IMR-90 (cell line): Measurements from ENCODE around the gene SEC14L1. TPM values are rescaled to one million over a fixed set of nuclear protein-coding genes. Genes with fewer than 3 reads are reported as not detected.
A peak's percentile ranks its signal among the peaks of the same experiment; 100 is the strongest.

Experiments used
- ATAC-seq: fragments of 200-7000 bp; cut with Tn5 transposase; 2 replicates; pipeline ENCODE4 v1.9.1; 2020; ENCODE audit warnings: low read depth, mild to moderate bottlenecking, moderate library complexity
- BruUV-seq: library from RNA; stranded (reverse); fragments of 400-500 nt; replicated peaks from 2 replicates; lab custom pipeline; 2021; lab: Mats Ljungman, UMichigan
- CTCF ChIA-PET: fragments of 300-600 bp; formaldehyde crosslinking; extraction: SDS; loops from one replicate; lab custom pipeline; 2021; ENCODE audit warnings: antibody characterized with exemption; lab: Yijun Ruan, JAX
- POLR2A ChIA-PET: fragments of 300-600 bp; sonication (Branson Sonifier 250); formaldehyde crosslinking; loops from one replicate; lab custom pipeline; 2022; ENCODE audit warnings: antibody characterized with exemption; ENCODE audit not compliant: unreplicated experiment; lab: Charles Lee
- DNase-seq: peaks from one replicate; pipeline ENCODE4 v3.0.0; 2013
- H2AFZ ChIP-seq: replicated peaks from 2 replicates; pipeline ENCODE3; 2013; ENCODE audit warnings: low read length, mild to moderate bottlenecking; ENCODE audit not compliant: poor library complexity
- H2AK5ac ChIP-seq: 2 replicates; pipeline ENCODE4 v1.6.1; 2013; ENCODE audit warnings: low read depth, low read length, inconsistent platforms
- H2AK9ac ChIP-seq: replicated peaks from 2 replicates; pipeline ENCODE3; 2013; ENCODE audit warnings: mild to moderate bottlenecking, low read depth, low read length, moderate library complexity; ENCODE audit not compliant: poor library complexity
- H2BK120ac ChIP-seq: 2 replicates; pipeline ENCODE4 v1.6.1; 2013; ENCODE audit warnings: low read depth, low read length, inconsistent platforms
- H2BK15ac ChIP-seq: 3 replicates; pipeline ENCODE4 v1.6.1; 2013; ENCODE audit warnings: low read depth, low read length, inconsistent platforms
- H2BK20ac ChIP-seq: 2 replicates; pipeline ENCODE4 v1.6.1; 2013; ENCODE audit warnings: low read depth, mild to moderate bottlenecking, inconsistent platforms, low read length, moderate library complexity
- H2BK5ac ChIP-seq: 2 replicates; pipeline ENCODE4 v1.6.1; 2013; ENCODE audit warnings: mild to moderate bottlenecking, low read depth, low read length, inconsistent platforms; ENCODE audit not compliant: poor library complexity, severe bottlenecking
- H3K14ac ChIP-seq: replicated peaks from 2 replicates; pipeline ENCODE4 v1.6.1; 2013; ENCODE audit warnings: low read depth, low read length, inconsistent platforms
- H3K18ac ChIP-seq: 2 replicates; pipeline ENCODE4 v1.6.1; 2013; ENCODE audit warnings: low read depth, low read length, control low read depth
- H3K23ac ChIP-seq: 2 replicates; pipeline ENCODE4 v1.6.1; 2013; ENCODE audit warnings: low read depth, low read length, inconsistent platforms
- H3K27ac ChIP-seq: 2 replicates; pipeline ENCODE4 v1.5.1; 2013; ENCODE audit warnings: mild to moderate bottlenecking, control low read depth, low read length; ENCODE audit not compliant: insufficient read depth
- H3K27me3 ChIP-seq: 2 replicates; pipeline ENCODE4 v1.6.1; 2013; ENCODE audit warnings: low read length; ENCODE audit not compliant: control insufficient read depth, insufficient read depth
- H3K36me3 ChIP-seq: 2 replicates; pipeline ENCODE4 v1.6.1; 2013; ENCODE audit warnings: low read length, mixed read lengths; ENCODE audit not compliant: control insufficient read depth, insufficient read depth
- H3K4ac ChIP-seq: 2 replicates; pipeline ENCODE4 v1.6.1; 2013; ENCODE audit warnings: low read depth, low read length, inconsistent platforms
- H3K4me1 ChIP-seq: 2 replicates; pipeline ENCODE4 v1.6.1; 2013; ENCODE audit warnings: low read length, mixed read lengths; ENCODE audit not compliant: control insufficient read depth, insufficient read depth
- H3K4me2 ChIP-seq: 2 replicates; pipeline ENCODE4 v1.6.1; 2013; ENCODE audit warnings: low read depth, mild to moderate bottlenecking, control low read depth, low read length, moderate library complexity
- H3K4me3 ChIP-seq: 2 replicates; pipeline ENCODE4 v1.5.1; 2013; ENCODE audit warnings: low read depth, mild to moderate bottlenecking, control low read depth, low read length, moderate library complexity; ENCODE audit not compliant: insufficient read depth
- H3K56ac ChIP-seq: 2 replicates; pipeline ENCODE4 v1.6.1; 2013; ENCODE audit warnings: low read length, inconsistent platforms; ENCODE audit not compliant: insufficient read depth; ENCODE audit errors: extremely low read depth
- H3K79me1 ChIP-seq, 2 experiments: 2 replicates each; pipeline ENCODE4 v1.6.1; 2013; ENCODE audit warnings: low read length in 2 of 2, inconsistent platforms in 1 of 2, low read depth in 1 of 2
- H3K9ac ChIP-seq: 2 replicates; pipeline ENCODE4 v1.6.1; 2013; ENCODE audit warnings: low read depth, low read length, control low read depth
- H3K9me1 ChIP-seq: 2 replicates; pipeline ENCODE4 v1.6.1; 2013; ENCODE audit warnings: low read length, inconsistent platforms; ENCODE audit not compliant: insufficient read depth
- H3K9me3 ChIP-seq: 2 replicates; pipeline ENCODE4 v1.6.1; 2013; ENCODE audit warnings: low read length; ENCODE audit not compliant: control insufficient read depth, insufficient read depth
- H4K20me1 ChIP-seq: 2 replicates; pipeline ENCODE4 v1.6.1; 2013; ENCODE audit warnings: low read length, inconsistent platforms; ENCODE audit not compliant: insufficient read depth
- H4K5ac ChIP-seq: 2 replicates; pipeline ENCODE4 v1.6.1; 2013; ENCODE audit warnings: mild to moderate bottlenecking, low read depth, low read length, control low read depth
- H4K8ac ChIP-seq, 2 experiments: 2 replicates each; pipeline ENCODE4 v1.6.1; 2013; ENCODE audit warnings: low read depth in 2 of 2, low read length in 2 of 2, control low read depth in 1 of 2, inconsistent platforms in 1 of 2
- H4K91ac ChIP-seq: 2 replicates; pipeline ENCODE4 v1.6.1; 2013; ENCODE audit warnings: low read depth, low read length, inconsistent platforms; ENCODE audit not compliant: insufficient read depth
- BHLHE40 ChIP-seq: fragments of 150-350 bp; IDR thresholded peaks from 2 replicates; pipeline ENCODE4 v1.6.1; 2016; ENCODE audit warnings: mild to moderate bottlenecking, low read depth, low read length
- CEBPB ChIP-seq: IDR thresholded peaks from 2 replicates; pipeline ENCODE4 v1.6.1; 2012; ENCODE audit warnings: low read depth, low read length, improper control_type of control experiment
- FOS ChIP-seq: fragments of 150-350 bp; IDR thresholded peaks from 2 replicates; pipeline ENCODE4 v1.6.1; 2016; ENCODE audit warnings: low read depth, low read length
- MAZ ChIP-seq: IDR thresholded peaks from 2 replicates; pipeline ENCODE4 v1.6.1; 2012; ENCODE audit warnings: low read depth, mild to moderate bottlenecking, low read length, improper control_type of control experiment, moderate library complexity, borderline replicate concordance
- MXI1 ChIP-seq: IDR thresholded peaks from 2 replicates; pipeline ENCODE4 v1.6.1; 2012; ENCODE audit warnings: low read depth, mild to moderate bottlenecking, low read length, moderate library complexity, borderline replicate concordance
- NFE2L2 ChIP-seq: fragments of 150-350 bp; IDR thresholded peaks from 2 replicates; pipeline ENCODE4 v1.6.1; 2016; ENCODE audit warnings: low read depth, mild to moderate bottlenecking, low read length
- RAD21 ChIP-seq: IDR thresholded peaks from 2 replicates; pipeline ENCODE4 v1.6.1; 2012; ENCODE audit warnings: low read length, improper control_type of control experiment
- RCOR1 ChIP-seq: IDR thresholded peaks from 2 replicates; pipeline ENCODE4 v1.6.1; 2012; ENCODE audit warnings: mild to moderate bottlenecking, low read length, improper control_type of control experiment; ENCODE audit not compliant: insufficient replicate concordance
- SMC3 ChIP-seq: fragments of 150-350 bp; IDR thresholded peaks from 2 replicates; pipeline ENCODE4 v1.6.1; 2016; ENCODE audit warnings: low read depth, mild to moderate bottlenecking, antibody characterized with exemption, low read length, moderate library complexity
- WGBS, 2 experiments: methylation state at CpG; one replicate each; pipeline versions ENCODE4 v1.1.5 to v1.1.7; 2013; ENCODE audit warnings: missing lambda C conversion rate in 2 of 2; ENCODE audit not compliant: insufficient read length in 1 of 2; ENCODE audit errors: extremely low coverage in 2 of 2; 5-methylcytosine and 5-hydroxymethylcytosine counted together
- dilution Hi-C: fragments of 300-500 bp; cut with HindIII; formaldehyde crosslinking; loops from one replicate; pipeline ENCODE4 v1.14.3; 2018; ENCODE audit warnings: low sequenced_read_pairs; ENCODE audit not compliant: unreplicated experiment
- in situ Hi-C: fragments of 300-500 bp; cut with MboI; formaldehyde crosslinking; loops from 3 replicates; pipeline ENCODE4 v1.14.3; 2019; ENCODE audit warnings: low sequenced_read_pairs, inconsistent platforms, mixed read lengths
- intact Hi-C: fragments of 100-400 bp; cut with micrococcal nuclease; formaldehyde crosslinking; loops from 2 replicates; pipeline ENCODE4 v1.10.0; 2022
- polyA plus RNA-seq, 3 experiments: library from polyadenylated mRNA; depleted of rRNA; stranded (reverse); fragments of >200 nt; gene quantifications; 2 replicates each; pipeline ENCODE4 v1.2.3, GENCODE V29; 2012; ENCODE audit warnings: low replicate concordance in 1 of 3
- total RNA-seq: library from RNA; depleted of rRNA; stranded (reverse); fragments of >200 nt; gene quantifications from 2 replicates; pipeline ENCODE4 v1.2.3, GENCODE V29; 2012
- TF ChIP-seq, protein P1 (sequence below): fragments of 150-350 bp; IDR thresholded peaks from 2 replicates; pipeline ENCODE4 v1.6.1; 2017; ENCODE audit warnings: mild to moderate bottlenecking, antibody characterized with exemption, low read length, low read depth
- TF ChIP-seq, protein P2 (sequence below): conservative IDR thresholded peaks from 2 replicates; pipeline ENCODE4 v1.5.1; 2012; ENCODE audit warnings: mild to moderate bottlenecking, low read depth, low read length, improper control_type of control experiment

The SEC14L1 gene
- total and polyA plus RNA-seq, 2 of the 4 experiments (the other 2 are of a cell fraction) = 24.9 to 35.8 TPM

DNA sequence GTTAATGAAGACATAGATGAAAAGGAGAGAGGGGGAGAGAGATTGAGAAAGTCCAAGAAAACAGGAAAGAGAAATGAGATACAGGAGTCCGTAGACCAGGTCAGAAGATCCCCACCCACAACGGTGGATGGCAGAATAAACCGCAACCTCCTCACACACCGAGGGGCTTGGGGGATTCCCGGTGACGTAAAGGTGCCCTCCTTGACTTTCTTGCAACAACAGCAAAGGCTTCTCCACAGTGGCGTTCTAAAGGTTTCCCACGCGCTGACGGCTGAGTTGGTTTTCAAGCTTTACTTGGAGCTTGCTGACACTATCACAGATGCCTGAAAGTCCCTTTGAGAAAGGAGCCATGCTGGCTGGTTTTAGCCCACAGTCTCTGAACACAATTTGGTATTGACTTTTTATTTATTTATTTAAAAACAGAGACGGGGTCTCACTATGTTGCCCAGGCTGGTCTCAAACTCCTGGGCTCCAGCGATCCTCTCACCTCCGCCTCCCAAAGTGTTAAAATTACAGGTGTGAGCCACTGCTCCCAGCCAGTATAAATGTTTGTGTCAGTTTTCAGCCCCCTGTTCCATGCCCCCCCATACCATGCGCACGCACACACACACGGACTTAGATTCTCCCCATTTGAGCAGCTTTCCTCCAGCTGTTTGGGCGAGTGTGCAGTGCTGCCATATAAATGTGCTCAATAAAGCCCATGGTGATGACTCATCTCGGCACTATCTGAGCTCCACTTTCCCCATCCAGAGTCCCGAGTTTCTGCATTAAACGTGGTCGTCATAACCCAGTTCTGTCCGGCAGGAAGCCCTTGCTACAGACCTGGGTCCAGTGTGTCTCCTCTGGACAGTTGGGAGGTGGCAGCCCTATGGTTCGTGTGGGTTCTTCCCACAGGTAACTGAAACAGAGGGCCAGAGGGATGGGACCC is 33.0 kb upstream of the SEC14L1 start (continued):
- TF ChIP-seq BHLHE40 = no peak

DNA sequence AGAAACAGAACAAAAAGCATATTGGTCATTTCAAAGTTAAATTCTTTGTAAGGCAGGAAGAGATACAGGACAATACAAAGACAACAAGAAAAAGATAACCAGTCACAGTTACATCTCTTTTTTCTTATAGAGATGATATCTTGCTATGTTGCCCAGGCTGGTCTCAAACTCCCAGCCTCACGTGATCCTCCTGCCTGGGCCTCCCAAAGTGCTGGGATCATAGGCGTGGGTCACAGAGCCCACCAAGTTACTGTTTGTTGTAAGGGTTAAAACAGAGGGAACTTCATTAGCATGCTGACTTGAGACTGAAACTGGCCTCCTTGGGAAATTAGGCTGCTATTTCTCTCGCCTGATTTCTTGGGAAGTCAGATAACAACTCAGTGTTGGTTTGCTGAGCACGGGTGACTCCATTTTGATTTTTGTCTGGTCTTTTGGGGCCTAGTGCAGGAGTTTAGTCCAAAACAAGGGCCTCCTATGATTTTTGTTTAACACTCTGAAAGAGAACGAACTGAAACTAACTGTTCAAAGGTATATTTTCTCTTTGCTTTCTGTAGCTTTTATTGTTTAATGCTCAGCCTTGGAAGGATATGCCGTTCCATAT is 31.5 kb upstream of the SEC14L1 start:
- WGBS, 2 experiments = 67% methylated on average over 1 of the region's 6 CpGs; no CpG with 5 or more reads in 1 of the 2 experiments
- peak overlapping the region; percentile 65; the same call in 1 of the 2 replicates for H2AK5ac ChIP-seq
- H3K18ac ChIP-seq = peak overlapping the region; percentile 50; the same call in 1 of the 2 replicates
- H2BK20ac ChIP-seq = peak overlapping the region; percentile 82; the same call in 1 of the 2 replicates
- H4K8ac ChIP-seq = peak overlapping the region; percentile 33 to 41; a peak in 3 of 4 replicates
- H3K27me3 ChIP-seq = no peaks in the 10 kb centered on the region
- H4K91ac ChIP-seq = peak overlapping the region; percentile 56; the same call in 1 of the 2 replicates
- peaks cover 7% of the 10 kb centered on the region for H3K9me1 ChIP-seq
- H2BK120ac ChIP-seq = peak overlapping the region; percentile 33; the same call in 1 of the 2 replicates
- intact Hi-C loops = no loop called here
- peak overlapping the region; percentile 70 for H2BK5ac ChIP-seq
- no peak overlapping the region for H2AFZ ChIP-seq
- peak overlapping the region; percentile 58; the same call in 1 of the 2 replicates for H3K4me2 ChIP-seq
- peak overlapping the region; percentile 64; the same call in 2 of the 3 replicates for H2BK15ac ChIP-seq
- in situ Hi-C loops = no loop called here
- H3K9me3 ChIP-seq = no peaks in the 10 kb centered on the region
- no peak for ATAC-seq
- peaks cover 0 to 5% of the 10 kb centered on the region in 2 experiments; a peak in 1 of 4 replicates for H3K79me1 ChIP-seq
- H2AK9ac ChIP-seq = peak overlapping the region; percentile 33
- no peaks in the 10 kb centered on the region for H3K36me3 ChIP-seq
- dilution Hi-C loops = no loop called here
- no peak for DNase-seq
- no peaks in the 10 kb centered on the region for H4K20me1 ChIP-seq
- peak overlapping the region; percentile 26 for H3K4ac ChIP-seq
- H3K4me3 ChIP-seq = no peak overlapping the region
- BruUV-seq = no TSS peak
- H3K14ac ChIP-seq = peak overlapping the region; percentile 81
- no peak overlapping the region for H3K9ac ChIP-seq
- POLR2A ChIA-PET = no interaction called here
- H3K56ac ChIP-seq = no peak overlapping the region
- peak overlapping the region; percentile 72; the same call in 1 of the 2 replicates for H3K23ac ChIP-seq
- peaks cover 7% of the 10 kb centered on the region for H3K4me1 ChIP-seq
- no peak overlapping the region for H3K27ac ChIP-seq
- CTCF ChIA-PET = no interaction called here
- peak overlapping the region; percentile 83 for H4K5ac ChIP-seq
- no peak for TF ChIP-seq MAZ
- TF ChIP-seq SMC3 = no peak
- TF ChIP-seq, protein P1, sequence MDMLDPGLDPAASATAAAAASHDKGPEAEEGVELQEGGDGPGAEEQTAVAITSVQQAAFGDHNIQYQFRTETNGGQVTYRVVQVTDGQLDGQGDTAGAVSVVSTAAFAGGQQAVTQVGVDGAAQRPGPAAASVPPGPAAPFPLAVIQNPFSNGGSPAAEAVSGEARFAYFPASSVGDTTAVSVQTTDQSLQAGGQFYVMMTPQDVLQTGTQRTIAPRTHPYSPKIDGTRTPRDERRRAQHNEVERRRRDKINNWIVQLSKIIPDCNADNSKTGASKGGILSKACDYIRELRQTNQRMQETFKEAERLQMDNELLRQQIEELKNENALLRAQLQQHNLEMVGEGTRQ = no peak
- no peak for TF ChIP-seq FOS
- no peak for TF ChIP-seq RCOR1
- TF ChIP-seq CEBPB = no peak
- TF ChIP-seq, protein P2, sequence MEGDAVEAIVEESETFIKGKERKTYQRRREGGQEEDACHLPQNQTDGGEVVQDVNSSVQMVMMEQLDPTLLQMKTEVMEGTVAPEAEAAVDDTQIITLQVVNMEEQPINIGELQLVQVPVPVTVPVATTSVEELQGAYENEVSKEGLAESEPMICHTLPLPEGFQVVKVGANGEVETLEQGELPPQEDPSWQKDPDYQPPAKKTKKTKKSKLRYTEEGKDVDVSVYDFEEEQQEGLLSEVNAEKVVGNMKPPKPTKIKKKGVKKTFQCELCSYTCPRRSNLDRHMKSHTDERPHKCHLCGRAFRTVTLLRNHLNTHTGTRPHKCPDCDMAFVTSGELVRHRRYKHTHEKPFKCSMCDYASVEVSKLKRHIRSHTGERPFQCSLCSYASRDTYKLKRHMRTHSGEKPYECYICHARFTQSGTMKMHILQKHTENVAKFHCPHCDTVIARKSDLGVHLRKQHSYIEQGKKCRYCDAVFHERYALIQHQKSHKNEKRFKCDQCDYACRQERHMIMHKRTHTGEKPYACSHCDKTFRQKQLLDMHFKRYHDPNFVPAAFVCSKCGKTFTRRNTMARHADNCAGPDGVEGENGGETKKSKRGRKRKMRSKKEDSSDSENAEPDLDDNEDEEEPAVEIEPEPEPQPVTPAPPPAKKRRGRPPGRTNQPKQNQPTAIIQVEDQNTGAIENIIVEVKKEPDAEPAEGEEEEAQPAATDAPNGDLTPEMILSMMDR = no peak
- no peak for TF ChIP-seq MXI1
- TF ChIP-seq NFE2L2 = no peak
- TF ChIP-seq RAD21 = no peak
